Kidney glomerular epithelial cell (primary cell): ENCODE measurements around the gene LRPAP1.

Source experiments
- DNase-seq: peaks from one replicate; lab custom pipeline; 2025; lab: John Stamatoyannopoulos, UW

Gene LRPAP1

DNA sequence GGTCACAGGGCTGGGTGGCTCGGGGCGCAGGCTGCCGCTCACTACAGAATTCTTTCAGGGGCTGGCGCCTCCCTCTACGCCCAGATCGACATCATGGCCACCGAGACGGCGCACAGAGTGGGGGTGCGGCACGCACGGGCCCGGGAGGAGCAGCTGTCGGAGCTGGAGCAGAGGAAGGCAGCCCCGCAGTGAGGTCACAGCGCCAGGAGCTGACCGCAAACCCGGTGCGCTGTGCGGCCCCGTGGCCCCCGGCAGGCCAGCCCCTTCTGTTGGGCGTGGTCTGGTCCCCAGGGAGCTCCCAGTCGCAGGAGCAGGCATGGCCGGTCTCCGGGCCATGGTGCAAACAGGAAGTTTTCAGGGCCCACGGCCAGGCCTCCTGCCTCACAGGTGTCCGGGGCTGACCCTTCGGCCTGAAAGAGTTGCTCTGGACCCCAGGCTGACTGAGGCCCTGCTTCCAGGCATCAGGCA lies 31.6 kb downstream of the LRPAP1 start:
- DNase-seq, result no peak

GRCh38 chr4:3500111-3500510 lies 32.1 kb downstream of the LRPAP1 start:
- DNase-seq, result no peak

- DNase-seq, result no peak
Observed at GRCh38 chr4:3499710-3500109, 32.5 kb downstream of the LRPAP1 start.

GRCh38 chr4:3498901-3499510 lies 33.2 kb downstream of the LRPAP1 start:
- no peak for DNase-seq

DNA sequence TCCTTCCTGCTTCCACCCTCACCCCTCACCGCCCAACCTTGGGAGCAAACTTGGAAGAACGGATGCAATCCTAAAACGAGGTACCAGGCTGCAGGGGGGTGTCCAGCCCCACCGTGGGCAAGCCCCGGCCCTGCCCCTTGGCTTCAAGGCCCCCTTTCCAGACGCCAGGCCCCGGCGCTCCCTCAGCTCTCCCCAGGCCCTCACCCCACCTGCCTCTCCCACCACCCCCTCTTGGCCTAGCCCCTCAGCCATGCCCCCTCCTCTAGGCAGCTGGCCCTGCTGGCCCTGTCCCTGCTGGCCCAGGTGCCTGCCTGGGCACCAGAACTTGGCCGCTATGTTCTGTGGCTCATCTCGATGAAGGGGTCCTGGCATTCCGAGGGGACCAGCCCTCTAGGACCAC lies 33.8 kb downstream of the LRPAP1 start:
- DNase-seq, result no peak

DNA sequence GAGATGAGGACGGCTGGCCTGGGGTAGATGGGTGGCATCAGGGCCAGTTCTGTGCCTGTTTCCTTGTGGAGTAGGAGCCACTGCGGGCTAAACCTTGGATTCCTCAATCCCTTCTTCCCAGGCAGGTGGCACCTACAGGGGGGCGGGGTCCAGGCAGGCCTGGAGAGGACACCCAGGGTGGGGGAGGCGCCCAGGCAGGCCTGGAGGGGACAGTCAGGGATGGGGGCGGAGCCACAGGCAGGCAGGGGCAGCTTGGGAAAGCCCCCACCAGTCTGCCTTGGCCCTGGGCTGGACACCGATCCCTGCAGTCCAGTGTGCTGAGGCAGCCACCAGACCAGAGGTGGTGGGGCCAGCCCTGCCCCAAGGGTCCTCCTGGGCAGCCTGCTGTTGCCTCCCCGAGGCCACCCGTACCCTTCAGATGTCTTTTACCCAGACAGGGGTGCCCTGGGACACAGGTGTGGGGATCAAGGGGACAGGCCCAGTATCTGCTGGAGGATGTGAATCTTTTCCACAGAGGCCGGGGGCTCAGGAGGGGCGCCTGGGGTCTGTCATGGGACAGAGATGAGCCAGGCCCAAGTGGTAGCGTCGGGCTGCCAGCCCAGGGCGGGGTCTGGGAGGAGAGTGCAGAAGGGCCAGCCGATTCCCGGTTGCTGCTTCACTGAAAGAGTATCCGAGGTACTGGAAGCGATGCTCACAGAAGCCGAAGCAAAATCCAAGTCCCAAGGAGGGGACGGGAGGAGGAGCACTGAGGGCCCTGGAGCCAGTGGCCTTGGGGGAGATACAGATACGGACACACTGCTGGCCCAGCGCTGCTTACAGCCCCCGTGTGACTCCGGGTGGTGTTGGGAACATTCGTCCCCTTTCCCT lies 34.5 kb downstream of the LRPAP1 start:
- no peak for DNase-seq

DNA sequence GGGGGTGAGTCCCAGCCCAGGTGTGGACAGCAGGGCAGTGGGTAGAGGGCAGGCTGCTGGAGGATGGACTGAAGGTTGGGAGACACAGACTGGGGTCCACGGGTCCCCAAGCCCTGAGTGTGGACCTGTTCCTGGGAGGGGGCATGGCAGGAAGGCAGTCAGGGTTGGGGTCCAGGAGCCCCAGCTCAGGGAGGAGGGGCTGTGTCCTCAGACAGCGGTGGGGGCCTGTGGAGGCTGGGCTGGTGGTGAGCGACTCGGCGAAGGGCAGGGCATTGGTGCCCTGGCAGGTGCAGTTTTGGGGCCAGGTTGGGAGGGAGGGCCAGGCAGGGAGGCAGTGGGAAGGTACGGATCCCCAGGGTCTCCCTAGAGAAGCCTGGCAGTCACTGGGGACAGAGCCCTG lies 35.1 kb downstream of the LRPAP1 start:
- no peak for DNase-seq

GRCh38 chr4:3496021-3496420 lies 36.2 kb downstream of the LRPAP1 start:
- DNase-seq, result no peak

GRCh38 chr4:3495204-3495975 lies 36.8 kb downstream of the LRPAP1 start:
- no peak for DNase-seq

DNA sequence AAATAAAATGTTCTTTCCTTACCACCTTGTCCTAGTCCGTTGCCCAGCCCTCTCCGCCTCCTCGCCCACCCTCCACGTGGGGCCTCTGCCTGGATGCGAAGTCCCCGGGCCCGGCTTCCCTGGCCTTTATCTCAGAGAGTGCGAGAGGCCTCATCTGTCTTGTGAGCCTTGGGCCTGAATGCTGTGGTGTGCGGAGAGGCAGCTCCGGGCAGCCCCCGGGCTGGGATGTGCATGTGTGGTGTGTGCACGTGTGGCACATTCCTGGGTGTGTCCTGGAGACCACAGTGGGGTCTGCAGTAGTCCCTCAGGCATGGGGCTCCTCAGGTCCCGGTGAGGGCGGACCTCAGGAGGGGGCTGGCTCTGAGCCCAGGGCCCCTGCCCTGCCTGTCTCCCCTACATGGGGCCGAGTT lies 37.8 kb downstream of the LRPAP1 start:
- DNase-seq, result no peak

DNA sequence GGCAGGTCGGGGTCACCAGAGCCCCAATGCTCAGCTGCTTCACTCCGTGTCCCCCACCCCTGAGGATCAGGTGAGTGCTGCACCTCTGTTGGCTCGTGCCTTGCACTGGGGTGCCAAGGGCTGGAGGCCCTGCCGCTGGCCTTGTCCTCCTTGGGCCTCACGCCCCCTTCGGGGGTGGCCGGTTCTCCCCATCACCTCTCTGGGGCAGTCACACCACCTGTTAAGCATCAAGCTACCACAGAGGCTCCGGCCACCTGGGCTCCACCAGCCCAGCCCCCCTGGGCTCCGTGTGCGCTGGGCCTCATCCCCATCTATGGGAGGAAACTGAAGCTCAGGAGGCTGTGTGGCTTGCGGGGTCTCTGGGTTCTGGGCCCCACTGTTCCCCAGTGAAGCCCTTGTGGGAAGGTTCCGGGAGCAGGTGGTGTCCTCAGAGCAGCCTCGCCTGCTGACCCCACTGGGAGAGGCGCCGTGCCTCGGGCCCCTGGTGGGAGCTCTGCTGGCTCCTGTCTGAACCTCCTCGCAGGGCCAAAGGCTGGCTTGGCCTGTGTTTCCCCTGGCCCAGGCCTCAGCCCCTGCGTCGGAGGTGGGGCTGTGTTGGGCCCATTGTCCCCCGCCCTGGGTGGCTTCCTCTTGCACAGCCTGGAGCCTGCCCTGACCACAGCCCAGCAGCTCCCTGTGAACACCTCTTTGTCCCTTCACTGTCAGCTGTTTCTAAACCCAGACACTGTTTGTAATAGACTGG lies 38.3 kb downstream of the LRPAP1 start:
- DNase-seq, result no peak

- DNase-seq, result no peak
Observed at GRCh38 chr4:3492741-3493719, 39.2 kb downstream of the LRPAP1 start.

GRCh38 chr4:3491681-3492405 lies 40.4 kb downstream of the LRPAP1 start:
- no peak for DNase-seq

DNA sequence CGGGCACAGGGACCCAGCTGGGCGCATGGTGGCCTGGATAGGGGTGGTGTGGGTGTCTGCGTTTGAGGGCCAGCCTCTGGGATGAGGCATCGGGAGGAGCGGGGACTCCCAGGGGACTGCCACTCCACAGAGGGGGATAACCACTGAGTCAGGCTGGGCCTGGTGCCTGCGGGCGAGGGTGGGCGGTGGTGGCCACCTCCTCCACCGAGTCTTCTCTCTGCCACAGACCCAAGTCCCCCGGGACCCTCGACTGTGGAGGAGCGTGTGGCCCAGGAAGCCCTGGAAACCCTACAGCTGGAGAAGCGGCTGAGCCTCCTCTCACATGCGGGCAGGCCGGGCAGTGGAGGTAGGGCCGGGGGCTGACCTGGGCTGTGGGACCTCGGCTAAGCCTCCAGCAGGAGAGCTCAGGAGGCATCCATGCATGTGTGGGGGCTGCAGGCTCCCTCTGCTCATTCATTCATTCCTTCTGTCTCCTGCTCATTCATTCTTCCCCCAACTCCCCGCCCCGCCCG lies 42.7 kb downstream of the LRPAP1 start:
- DNase-seq, result no peak

GRCh38 chr4:3488820-3489219 lies 43.4 kb downstream of the LRPAP1 start:
- DNase-seq, result no peak

- DNase-seq, result no peak
Observed at GRCh38 chr4:3487861-3488260, 44.4 kb downstream of the LRPAP1 start.

GRCh38 chr4:3486541-3487540 lies 45.4 kb downstream of the LRPAP1 start:
- DNase-seq, result no peak

- DNase-seq, result no peak
Observed at GRCh38 chr4:3485886-3486540, 46.2 kb downstream of the LRPAP1 start.
